ENCODE results near the gene RNF144A.

RNF144A gene

GRCh38 chr2:6908291-6908690, 8.9 kb upstream of the RNF144A start:
- DNase-seq (ENCODE audit: low read depth in 2 of 2), result no peak

- DNase-seq (ENCODE audit: low read depth in 2 of 2), result no peak
These were observed 7.5 kb upstream of the RNF144A start for GRCh38 chr2:6909431-6910385.

GRCh38 chr2:6911721-6912120, 5.5 kb upstream of the RNF144A start:
- no peak for DNase-seq (ENCODE audit: low read depth in 2 of 2)

GRCh38 chr2:6913415-6914157, 3.6 kb upstream of the RNF144A start:
- DNase-seq (ENCODE audit: low read depth in 2 of 2), result no peak

- no peak for DNase-seq (ENCODE audit: low read depth in 2 of 2)
These were observed 2.4 kb upstream of the RNF144A start for GRCh38 chr2:6914828-6915227.

GRCh38 chr2:6915399-6915798, 1.8 kb upstream of the RNF144A start:
- DNase-seq (ENCODE audit: low read depth in 2 of 2), result no peak

GRCh38 chr2:6916224-6916623, 988 bp upstream of the RNF144A start:
- DNase-seq (ENCODE audit: low read depth in 2 of 2), result no peak

GRCh38 chr2:6916736-6917070, 509 bp upstream of the RNF144A start:
- DNase-seq (ENCODE audit: low read depth in 2 of 2), result no peak

GRCh38 chr2:6917761-6918421, 679 bp downstream of the RNF144A start:
- DNase-seq (ENCODE audit: low read depth in 2 of 2), result no peak

- no peak for DNase-seq (ENCODE audit: low read depth in 2 of 2)
These were observed 2.9 kb downstream of the RNF144A start for GRCh38 chr2:6919901-6920742.

- DNase-seq (ENCODE audit: low read depth in 2 of 2), result no peak
These were observed 3.5 kb downstream of the RNF144A start for GRCh38 chr2:6920743-6921064.

GRCh38 chr2:6921321-6921922, 4.2 kb downstream of the RNF144A start:
- no peak for DNase-seq (ENCODE audit: low read depth in 2 of 2)

GRCh38 chr2:6922201-6922656, 5.0 kb downstream of the RNF144A start:
- DNase-seq (ENCODE audit: low read depth in 2 of 2), result no peak

- DNase-seq (ENCODE audit: low read depth in 2 of 2), result no peak
These were observed 6.1 kb downstream of the RNF144A start for GRCh38 chr2:6923319-6923718.

- no peak for DNase-seq (ENCODE audit: low read depth in 2 of 2)
These were observed 7.1 kb downstream of the RNF144A start for GRCh38 chr2:6924101-6924923.

- no peak for DNase-seq (ENCODE audit: low read depth in 2 of 2)
These were observed 7.8 kb downstream of the RNF144A start for GRCh38 chr2:6924924-6925409.

- no peak for DNase-seq (ENCODE audit: low read depth in 2 of 2)
These were observed 9.0 kb downstream of the RNF144A start for GRCh38 chr2:6926071-6926732.

- no peak for DNase-seq (ENCODE audit: low read depth in 2 of 2)
These were observed 10.0 kb downstream of the RNF144A start for GRCh38 chr2:6927186-6927585.

- no peak for DNase-seq (ENCODE audit: low read depth in 2 of 2)
These were observed 10.5 kb downstream of the RNF144A start for GRCh38 chr2:6927753-6928152.

GRCh38 chr2:6928452-6928851, 11.2 kb downstream of the RNF144A start:
- DNase-seq (ENCODE audit: low read depth in 2 of 2), result no peak
